ENCODE measurements around the gene DAAM2. TPM values are rescaled to one million over a fixed set of nuclear protein-coding genes. Genes with fewer than 3 reads are reported as not detected.

Gene DAAM2
- polyA plus RNA-seq, 1 experiment: 60.6 TPM

DNA sequence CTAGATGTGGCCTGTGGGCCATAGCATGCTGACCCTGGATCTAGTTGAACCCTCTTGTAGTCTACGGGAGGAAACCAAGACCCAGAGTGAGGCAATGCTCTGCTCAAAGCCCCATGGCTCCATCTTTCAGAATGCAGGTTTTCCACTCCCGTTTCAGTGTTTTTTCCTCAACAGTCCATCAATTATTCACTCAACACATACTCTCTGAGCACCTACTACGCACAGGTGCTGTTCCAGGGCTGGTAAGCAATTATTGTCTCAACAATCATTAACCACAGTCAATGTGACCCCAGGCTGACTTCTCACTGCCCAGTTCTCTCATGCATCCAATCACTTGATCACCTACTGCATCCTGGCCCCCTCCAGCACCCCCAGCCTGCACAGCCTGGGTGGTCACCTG lies 122.1 kb downstream of the DAAM2 start:
- no peaks in the 10 kb centered on the region for H3K27me3 ChIP-seq (ENCODE audit: control insufficient read depth, insufficient read depth, low read length)
- H3K4me3 ChIP-seq (ENCODE audit: low read depth, low read length): no peak overlapping the region
- H3K36me3 ChIP-seq (ENCODE audit: control insufficient read depth, insufficient read depth, low read length): peaks cover 11% of the 10 kb centered on the region
- ChIA-PET POLR2A (no interaction called here), CTCF (no interaction called here)
- TF ChIP-seq CTCF (IDR thresholded peaks at IDR 0.05; ENCODE audit: insufficient read depth, low read depth, low read length): no peak
- no peak for DNase-seq (ENCODE audit: low read depth)

DNA sequence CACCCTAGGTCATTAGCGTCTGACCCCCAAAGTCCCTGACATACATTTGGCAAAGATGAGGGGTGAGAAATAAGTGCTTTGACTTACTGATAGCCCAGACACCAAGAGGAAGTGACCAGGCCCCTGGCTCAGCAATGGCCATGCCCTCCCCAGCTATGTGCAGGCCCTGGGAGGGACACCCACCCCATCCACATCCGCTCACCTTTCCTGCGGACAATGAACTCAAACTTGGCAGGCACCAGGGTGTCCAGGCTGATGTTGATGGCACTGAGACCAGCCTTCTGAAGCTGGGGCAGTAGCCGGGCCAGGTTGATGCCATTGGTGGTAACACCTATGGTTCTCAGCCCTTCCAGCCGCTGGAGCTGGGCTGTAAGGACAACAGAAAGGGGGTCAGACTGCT lies 123.7 kb downstream of the DAAM2 start:
- Histone ChIP-seq H3K4me3 (ENCODE audit: low read depth, low read length) (no peak overlapping the region), H3K36me3 (ENCODE audit: control insufficient read depth, insufficient read depth, low read length) (peaks cover 11% of the 10 kb centered on the region), H3K27me3 (ENCODE audit: control insufficient read depth, insufficient read depth, low read length) (no peaks in the 10 kb centered on the region)
- no peak for TF ChIP-seq CTCF (IDR thresholded peaks at IDR 0.05; ENCODE audit: insufficient read depth, low read depth, low read length)
- CTCF ChIA-PET: interaction anchor here (2.5 kb wide), 1 partner anchor 10 kb away, joined by 11 read pairs; no protein-coding TSS in a partner anchor
- POLR2A ChIA-PET: no interaction called here
- DNase-seq (ENCODE audit: low read depth): no peak

DNA sequence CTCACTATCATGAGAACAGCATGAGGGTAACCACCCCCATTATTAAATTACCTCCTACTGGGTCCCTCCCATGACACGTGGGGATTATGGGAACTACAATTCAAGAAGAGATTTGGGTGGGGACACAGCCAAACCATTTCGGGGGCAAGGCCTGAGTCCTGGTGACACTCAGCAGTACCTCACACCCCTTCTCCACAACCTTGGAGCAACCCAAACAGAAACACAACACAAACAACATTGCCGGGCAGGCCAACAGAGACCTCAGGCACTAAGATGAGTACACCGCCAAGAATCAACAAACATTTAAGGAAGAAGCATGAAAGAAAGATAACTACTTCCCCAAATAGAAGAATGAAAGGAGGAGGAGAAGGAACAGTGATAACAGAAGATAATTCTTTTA lies 125.2 kb downstream of the DAAM2 start:
- ChIA-PET POLR2A (no interaction called here), CTCF (interaction anchor here (2.5 kb wide), 1 partner anchor 11 kb away, joined by 11 read pairs; no protein-coding TSS in a partner anchor)
- DNase-seq (ENCODE audit: low read depth): no peak
- TF ChIP-seq CTCF (IDR thresholded peaks at IDR 0.05; ENCODE audit: insufficient read depth, low read depth, low read length): no peak
- Histone ChIP-seq H3K4me3 (ENCODE audit: low read depth, low read length) (no peak overlapping the region), H3K36me3 (ENCODE audit: control insufficient read depth, insufficient read depth, low read length) (peaks cover 9% of the 10 kb centered on the region), H3K27me3 (ENCODE audit: control insufficient read depth, insufficient read depth, low read length) (no peaks in the 10 kb centered on the region)

GRCh38 chr6:39917981-39918380 lies 125.8 kb downstream of the DAAM2 start:
- no peak for DNase-seq (ENCODE audit: low read depth)
- ChIA-PET CTCF (no interaction called here), POLR2A (no interaction called here)
- H3K4me3 ChIP-seq (ENCODE audit: low read depth, low read length): no peak overlapping the region
- TF ChIP-seq CTCF (IDR thresholded peaks at IDR 0.05; ENCODE audit: insufficient read depth, low read depth, low read length): no peak
- H3K27me3 ChIP-seq (ENCODE audit: control insufficient read depth, insufficient read depth, low read length): no peaks in the 10 kb centered on the region
- H3K36me3 ChIP-seq (ENCODE audit: control insufficient read depth, insufficient read depth, low read length): peaks cover 7% of the 10 kb centered on the region

DNA sequence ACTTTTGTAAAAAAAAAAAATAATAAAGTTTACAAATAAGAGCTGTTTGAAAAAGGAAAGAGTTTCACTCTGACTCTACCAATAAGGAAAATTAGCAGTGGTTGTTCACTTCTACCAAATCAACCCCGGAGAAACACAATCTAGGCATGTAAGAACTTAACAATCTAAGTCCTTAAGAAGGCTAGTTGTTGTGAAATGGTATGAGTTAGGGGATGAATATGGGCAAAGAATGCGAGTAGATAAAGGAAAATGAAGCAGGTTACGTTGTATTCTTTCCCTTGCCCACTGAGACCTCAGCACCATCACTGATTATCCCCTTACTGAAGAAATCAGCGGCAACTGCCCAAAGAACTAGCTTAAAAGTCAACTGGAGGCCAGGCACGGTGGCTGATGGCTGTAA lies 126.7 kb downstream of the DAAM2 start:
- Histone ChIP-seq H3K4me3 (ENCODE audit: low read depth, low read length) (no peak overlapping the region), H3K27me3 (ENCODE audit: control insufficient read depth, insufficient read depth, low read length) (no peaks in the 10 kb centered on the region), H3K36me3 (ENCODE audit: control insufficient read depth, insufficient read depth, low read length) (peaks cover 7% of the 10 kb centered on the region)
- ChIA-PET CTCF (no interaction called here), POLR2A (no interaction called here)
- TF ChIP-seq CTCF (IDR thresholded peaks at IDR 0.05; ENCODE audit: insufficient read depth, low read depth, low read length): no peak
- DNase-seq (ENCODE audit: low read depth): no peak

Data from BJ (cell line).